HepG2 (cell line): Measurements from ENCODE around the gene HLA-DOA. TPM values are rescaled to one million over a fixed set of nuclear protein-coding genes. Genes with fewer than 3 reads are reported as not detected.

Experiments used
- CENPX ChIP-seq: sonication (generic); formaldehyde crosslinking; IDR thresholded peaks from 2 replicates; pipeline ENCODE4 v1.9.0; 2021; ENCODE audit warnings: mild to moderate bottlenecking, missing genetic modification reagents, moderate library complexity
- KAT8 ChIP-seq: IDR thresholded peaks from 2 replicates; pipeline ENCODE4 v1.6.1; 2016; ENCODE audit warnings: missing genetic modification reagents, missing compliant biosample characterization
- ZNF484 ChIP-seq: sonication (generic); formaldehyde crosslinking; IDR thresholded peaks from 2 replicates; pipeline ENCODE4 v1.5.1; 2020; ENCODE audit warnings: mild to moderate bottlenecking, low read depth, missing genetic modification reagents, borderline replicate concordance
- ZNF772 ChIP-seq: sonication (generic); formaldehyde crosslinking; IDR thresholded peaks from 2 replicates; pipeline ENCODE4 v1.5.0; 2020; ENCODE audit warnings: mild to moderate bottlenecking, missing genetic modification reagents
- ZNF879 ChIP-seq: sonication (generic); formaldehyde crosslinking; IDR thresholded peaks from 2 replicates; pipeline ENCODE4 v1.8.1; 2023; ENCODE audit warnings: missing genetic modification reagents
- polyA plus RNA-seq, 8 experiments: library from polyadenylated mRNA; depleted of rRNA in 3 of 8; stranded (reverse) in 7 of 8; unstranded in 1 of 8; fragments of >200 nt; fragmentation: Illumina TruSeq in 4 of 8; extraction: Trizol in 4 of 8; gene quantifications; 2 replicates each; pipeline versions ENCODE4 v1.2.1 to v1.2.3, GENCODE V29; 2011 to 2016; ENCODE audit warnings: low read depth in 4 of 8, missing spikeins in 1 of 8, mixed read lengths in 1 of 8; ENCODE audit not compliant: insufficient read depth in 1 of 8
- total RNA-seq, 5 experiments: library from RNA; depleted of rRNA; stranded (reverse); fragments of >200 nt; fragmentation: Illumina TruSeq; extraction: Trizol; gene quantifications; 2 replicates each; pipeline ENCODE4 v1.2.3, GENCODE V29; 2016; ENCODE audit warnings: low read depth in 1 of 5
- TF ChIP-seq, protein P1 (sequence below): IDR thresholded peaks from 2 replicates; pipeline ENCODE4 v1.6.1; 2016; ENCODE audit warnings: low read depth
- TF ChIP-seq, protein P2 (sequence below): sonication (generic); formaldehyde crosslinking; IDR thresholded peaks from 2 replicates; pipeline ENCODE4 v1.4.0; 2020; ENCODE audit warnings: missing genetic modification reagents, mild to moderate bottlenecking, borderline replicate concordance
- TF ChIP-seq, protein P3 (sequence below): sonication (generic); formaldehyde crosslinking; IDR thresholded peaks from 2 replicates; pipeline ENCODE4 v1.4.0; 2020; ENCODE audit warnings: missing genetic modification reagents
- TF ChIP-seq, protein P4 (sequence below): sonication (generic); formaldehyde crosslinking; IDR thresholded peaks from 2 replicates; pipeline ENCODE4 v1.4.0; 2020; ENCODE audit warnings: missing genetic modification reagents, borderline replicate concordance
- TF ChIP-seq, protein P5 (sequence below): sonication (generic); formaldehyde crosslinking; IDR thresholded peaks from 2 replicates; pipeline ENCODE4 v1.8.1; 2023; ENCODE audit warnings: mild to moderate bottlenecking, missing genetic modification reagents
- TF ChIP-seq, protein P6 (sequence below): sonication (generic); formaldehyde crosslinking; IDR thresholded peaks from 2 replicates; pipeline ENCODE4 v1.4.0; 2020; ENCODE audit warnings: low read depth, mild to moderate bottlenecking, missing genetic modification reagents
- TF ChIP-seq, protein P7 (sequence below): sonication (generic); formaldehyde crosslinking; conservative IDR thresholded peaks from 2 replicates; pipeline ENCODE4 v1.4.0; 2020; ENCODE audit warnings: missing genetic modification reagents
- TF ChIP-seq, protein P8 (sequence below): sonication (generic); formaldehyde crosslinking; IDR thresholded peaks from 2 replicates; pipeline ENCODE4 v1.4.0; 2020; ENCODE audit warnings: mild to moderate bottlenecking, missing genetic modification reagents

The HLA-DOA gene
- total and polyA plus RNA-seq, 2 of the 13 experiments (the other 11 are each of a cell fraction or from before 2014, with no cell fraction given), result 0.03 to 0.09 TPM

DNA sequence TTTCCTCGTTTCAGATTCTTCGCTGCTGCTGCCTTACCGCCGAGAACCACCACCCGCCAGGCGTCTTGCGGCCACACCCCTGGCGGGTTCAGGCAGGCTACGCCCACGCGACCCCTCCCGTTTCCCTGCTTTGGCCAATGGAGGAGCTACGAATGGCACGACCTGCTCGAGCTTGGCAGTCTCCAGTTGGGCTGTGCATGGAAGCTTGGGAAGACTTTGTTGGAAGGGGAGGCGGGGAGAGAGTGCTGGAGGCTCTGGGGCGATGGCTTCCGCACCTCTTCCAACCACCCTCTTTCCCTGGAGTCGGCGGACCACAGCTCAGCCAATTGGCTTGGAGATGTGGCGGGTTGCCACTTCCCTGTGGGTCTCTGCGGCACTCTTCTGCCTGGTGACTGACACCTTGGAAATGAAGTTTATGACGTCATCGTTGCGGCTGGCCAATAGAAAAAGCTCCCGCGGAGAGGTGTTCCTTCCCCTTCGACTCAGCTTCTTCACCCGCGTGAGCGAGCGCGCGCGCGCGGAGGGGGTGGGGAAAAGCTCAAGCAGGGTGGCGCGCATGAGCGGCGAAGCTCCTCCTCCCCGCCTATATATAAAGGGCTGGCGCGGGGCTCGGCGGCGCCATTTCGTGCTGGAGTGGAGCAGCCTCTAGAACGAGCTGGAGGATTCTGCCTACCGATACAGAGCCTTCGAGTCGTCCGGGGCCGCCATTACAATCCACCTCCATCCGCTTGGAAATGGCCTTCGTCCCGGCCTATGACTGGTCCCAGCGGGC lies 37.6 kb downstream of the HLA-DOA start (continued):
- TF ChIP-seq, protein P1, sequence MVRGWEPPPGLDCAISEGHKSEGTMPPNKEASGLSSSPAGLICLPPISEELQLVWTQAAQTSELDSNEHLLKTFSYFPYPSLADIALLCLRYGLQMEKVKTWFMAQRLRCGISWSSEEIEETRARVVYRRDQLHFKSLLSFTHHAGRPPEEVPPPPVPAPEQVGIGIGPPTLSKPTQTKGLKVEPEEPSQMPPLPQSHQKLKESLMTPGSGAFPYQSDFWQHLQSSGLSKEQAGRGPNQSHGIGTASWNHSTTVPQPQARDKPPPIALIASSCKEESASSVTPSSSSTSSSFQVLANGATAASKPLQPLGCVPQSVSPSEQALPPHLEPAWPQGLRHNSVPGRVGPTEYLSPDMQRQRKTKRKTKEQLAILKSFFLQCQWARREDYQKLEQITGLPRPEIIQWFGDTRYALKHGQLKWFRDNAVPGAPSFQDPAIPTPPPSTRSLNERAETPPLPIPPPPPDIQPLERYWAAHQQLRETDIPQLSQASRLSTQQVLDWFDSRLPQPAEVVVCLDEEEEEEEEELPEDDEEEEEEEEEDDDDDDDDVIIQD (CRISPR knock-in tag), result no peak; the same call in 1 of the 2 replicates
- TF ChIP-seq, protein P2, sequence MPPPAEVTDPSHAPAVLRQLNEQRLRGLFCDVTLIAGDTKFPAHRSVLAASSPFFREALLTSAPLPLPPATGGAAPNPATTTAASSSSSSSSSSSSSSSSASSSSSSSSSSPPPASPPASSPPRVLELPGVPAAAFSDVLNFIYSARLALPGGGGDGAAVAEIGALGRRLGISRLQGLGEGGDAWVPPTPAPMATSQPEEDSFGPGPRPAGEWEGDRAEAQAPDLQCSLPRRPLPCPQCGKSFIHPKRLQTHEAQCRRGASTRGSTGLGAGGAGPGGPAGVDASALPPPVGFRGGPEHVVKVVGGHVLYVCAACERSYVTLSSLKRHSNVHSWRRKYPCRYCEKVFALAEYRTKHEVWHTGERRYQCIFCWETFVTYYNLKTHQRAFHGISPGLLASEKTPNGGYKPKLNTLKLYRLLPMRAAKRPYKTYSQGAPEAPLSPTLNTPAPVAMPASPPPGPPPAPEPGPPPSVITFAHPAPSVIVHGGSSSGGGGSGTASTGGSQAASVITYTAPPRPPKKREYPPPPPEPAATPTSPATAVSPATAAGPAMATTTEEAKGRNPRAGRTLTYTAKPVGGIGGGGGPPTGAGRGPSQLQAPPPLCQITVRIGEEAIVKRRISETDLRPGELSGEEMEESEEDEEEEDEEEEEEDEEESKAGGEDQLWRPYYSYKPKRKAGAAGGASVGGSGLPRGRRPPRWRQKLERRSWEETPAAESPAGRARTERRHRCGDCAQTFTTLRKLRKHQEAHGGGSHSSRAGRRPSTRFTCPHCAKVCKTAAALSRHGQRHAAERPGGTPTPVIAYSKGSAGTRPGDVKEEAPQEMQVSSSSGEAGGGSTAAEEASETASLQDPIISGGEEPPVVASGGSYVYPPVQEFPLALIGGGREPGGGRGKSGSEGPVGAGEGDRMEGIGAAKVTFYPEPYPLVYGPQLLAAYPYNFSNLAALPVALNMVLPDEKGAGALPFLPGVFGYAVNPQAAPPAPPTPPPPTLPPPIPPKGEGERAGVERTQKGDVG (CRISPR knock-in tag), result peak; percentile 98; the same call in 1 of the 2 replicates
- TF ChIP-seq KAT8 (peak; percentile 93), ZNF879 (CRISPR knock-in tag) (peak; percentile 53), ZNF484 (no peak), ZNF772 (CRISPR knock-in tag) (no peak), CENPX (CRISPR knock-in tag) (no peak)
- TF ChIP-seq, protein P3, sequence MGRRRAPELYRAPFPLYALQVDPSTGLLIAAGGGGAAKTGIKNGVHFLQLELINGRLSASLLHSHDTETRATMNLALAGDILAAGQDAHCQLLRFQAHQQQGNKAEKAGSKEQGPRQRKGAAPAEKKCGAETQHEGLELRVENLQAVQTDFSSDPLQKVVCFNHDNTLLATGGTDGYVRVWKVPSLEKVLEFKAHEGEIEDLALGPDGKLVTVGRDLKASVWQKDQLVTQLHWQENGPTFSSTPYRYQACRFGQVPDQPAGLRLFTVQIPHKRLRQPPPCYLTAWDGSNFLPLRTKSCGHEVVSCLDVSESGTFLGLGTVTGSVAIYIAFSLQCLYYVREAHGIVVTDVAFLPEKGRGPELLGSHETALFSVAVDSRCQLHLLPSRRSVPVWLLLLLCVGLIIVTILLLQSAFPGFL (CRISPR knock-in tag), result no peak; the same call in 1 of the 2 replicates
- TF ChIP-seq, protein P4, sequence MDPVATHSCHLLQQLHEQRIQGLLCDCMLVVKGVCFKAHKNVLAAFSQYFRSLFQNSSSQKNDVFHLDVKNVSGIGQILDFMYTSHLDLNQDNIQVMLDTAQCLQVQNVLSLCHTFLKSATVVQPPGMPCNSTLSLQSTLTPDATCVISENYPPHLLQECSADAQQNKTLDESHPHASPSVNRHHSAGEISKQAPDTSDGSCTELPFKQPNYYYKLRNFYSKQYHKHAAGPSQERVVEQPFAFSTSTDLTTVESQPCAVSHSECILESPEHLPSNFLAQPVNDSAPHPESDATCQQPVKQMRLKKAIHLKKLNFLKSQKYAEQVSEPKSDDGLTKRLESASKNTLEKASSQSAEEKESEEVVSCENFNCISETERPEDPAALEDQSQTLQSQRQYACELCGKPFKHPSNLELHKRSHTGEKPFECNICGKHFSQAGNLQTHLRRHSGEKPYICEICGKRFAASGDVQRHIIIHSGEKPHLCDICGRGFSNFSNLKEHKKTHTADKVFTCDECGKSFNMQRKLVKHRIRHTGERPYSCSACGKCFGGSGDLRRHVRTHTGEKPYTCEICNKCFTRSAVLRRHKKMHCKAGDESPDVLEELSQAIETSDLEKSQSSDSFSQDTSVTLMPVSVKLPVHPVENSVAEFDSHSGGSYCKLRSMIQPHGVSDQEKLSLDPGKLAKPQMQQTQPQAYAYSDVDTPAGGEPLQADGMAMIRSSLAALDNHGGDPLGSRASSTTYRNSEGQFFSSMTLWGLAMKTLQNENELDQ (CRISPR knock-in tag), result peak; percentile 32; the same call in 1 of the 2 replicates
- TF ChIP-seq, protein P5, sequence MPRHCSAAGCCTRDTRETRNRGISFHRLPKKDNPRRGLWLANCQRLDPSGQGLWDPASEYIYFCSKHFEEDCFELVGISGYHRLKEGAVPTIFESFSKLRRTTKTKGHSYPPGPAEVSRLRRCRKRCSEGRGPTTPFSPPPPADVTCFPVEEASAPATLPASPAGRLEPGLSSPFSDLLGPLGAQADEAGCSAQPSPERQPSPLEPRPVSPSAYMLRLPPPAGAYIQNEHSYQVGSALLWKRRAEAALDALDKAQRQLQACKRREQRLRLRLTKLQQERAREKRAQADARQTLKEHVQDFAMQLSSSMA, result peak; percentile 41; the same call in 1 of the 2 replicates
- TF ChIP-seq, protein P6, sequence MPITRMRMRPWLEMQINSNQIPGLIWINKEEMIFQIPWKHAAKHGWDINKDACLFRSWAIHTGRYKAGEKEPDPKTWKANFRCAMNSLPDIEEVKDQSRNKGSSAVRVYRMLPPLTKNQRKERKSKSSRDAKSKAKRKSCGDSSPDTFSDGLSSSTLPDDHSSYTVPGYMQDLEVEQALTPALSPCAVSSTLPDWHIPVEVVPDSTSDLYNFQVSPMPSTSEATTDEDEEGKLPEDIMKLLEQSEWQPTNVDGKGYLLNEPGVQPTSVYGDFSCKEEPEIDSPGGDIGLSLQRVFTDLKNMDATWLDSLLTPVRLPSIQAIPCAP (CRISPR knock-in tag), result 0 out of 2 replicates have a peak, but pooled peaks have one; percentile 15
- TF ChIP-seq, protein P7, sequence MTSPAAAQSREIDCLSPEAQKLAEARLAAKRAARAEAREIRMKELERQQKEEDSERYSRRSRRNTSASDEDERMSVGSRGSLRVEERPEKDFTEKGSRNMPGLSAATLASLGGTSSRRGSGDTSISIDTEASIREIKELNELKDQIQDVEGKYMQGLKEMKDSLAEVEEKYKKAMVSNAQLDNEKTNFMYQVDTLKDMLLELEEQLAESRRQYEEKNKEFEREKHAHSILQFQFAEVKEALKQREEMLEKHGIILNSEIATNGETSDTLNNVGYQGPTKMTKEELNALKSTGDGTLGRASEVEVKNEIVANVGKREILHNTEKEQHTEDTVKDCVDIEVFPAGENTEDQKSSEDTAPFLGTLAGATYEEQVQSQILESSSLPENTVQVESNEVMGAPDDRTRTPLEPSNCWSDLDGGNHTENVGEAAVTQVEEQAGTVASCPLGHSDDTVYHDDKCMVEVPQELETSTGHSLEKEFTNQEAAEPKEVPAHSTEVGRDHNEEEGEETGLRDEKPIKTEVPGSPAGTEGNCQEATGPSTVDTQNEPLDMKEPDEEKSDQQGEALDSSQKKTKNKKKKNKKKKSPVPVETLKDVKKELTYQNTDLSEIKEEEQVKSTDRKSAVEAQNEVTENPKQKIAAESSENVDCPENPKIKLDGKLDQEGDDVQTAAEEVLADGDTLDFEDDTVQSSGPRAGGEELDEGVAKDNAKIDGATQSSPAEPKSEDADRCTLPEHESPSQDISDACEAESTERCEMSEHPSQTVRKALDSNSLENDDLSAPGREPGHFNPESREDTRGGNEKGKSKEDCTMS (CRISPR knock-in tag), result 0 out of 2 replicates have a peak, but pooled peaks have one; percentile 74
- TF ChIP-seq, protein P8, sequence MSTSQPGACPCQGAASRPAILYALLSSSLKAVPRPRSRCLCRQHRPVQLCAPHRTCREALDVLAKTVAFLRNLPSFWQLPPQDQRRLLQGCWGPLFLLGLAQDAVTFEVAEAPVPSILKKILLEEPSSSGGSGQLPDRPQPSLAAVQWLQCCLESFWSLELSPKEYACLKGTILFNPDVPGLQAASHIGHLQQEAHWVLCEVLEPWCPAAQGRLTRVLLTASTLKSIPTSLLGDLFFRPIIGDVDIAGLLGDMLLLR (CRISPR knock-in tag), result peak; percentile 47; the same call in 1 of the 2 replicates
